HT-29 (cell line): Measurements from ENCODE around the gene LILRA1. TPM values are rescaled to one million over a fixed set of nuclear protein-coding genes. Genes with fewer than 3 reads are reported as not detected.
"Not testable (repeated sequence)": the region's sequence is repeated elsewhere in the genome, so short reads cannot be mapped to it uniquely, and the experiment has no call there.

Experiments
- DNase-seq: peaks from one replicate; pipeline ENCODE4 v3.0.0-alpha.2; 2015; ENCODE audit warnings: low spot score
- total RNA-seq: library from RNA; depleted of rRNA; stranded (reverse); fragments of >200 nt; shearing (Covaris generic); gene quantifications from 2 replicates; pipeline ENCODE4 v1.2.3, GENCODE V29; 2014; rRNA removed

LILRA1 gene
- not detected in 2 replicates for total RNA-seq

DNA sequence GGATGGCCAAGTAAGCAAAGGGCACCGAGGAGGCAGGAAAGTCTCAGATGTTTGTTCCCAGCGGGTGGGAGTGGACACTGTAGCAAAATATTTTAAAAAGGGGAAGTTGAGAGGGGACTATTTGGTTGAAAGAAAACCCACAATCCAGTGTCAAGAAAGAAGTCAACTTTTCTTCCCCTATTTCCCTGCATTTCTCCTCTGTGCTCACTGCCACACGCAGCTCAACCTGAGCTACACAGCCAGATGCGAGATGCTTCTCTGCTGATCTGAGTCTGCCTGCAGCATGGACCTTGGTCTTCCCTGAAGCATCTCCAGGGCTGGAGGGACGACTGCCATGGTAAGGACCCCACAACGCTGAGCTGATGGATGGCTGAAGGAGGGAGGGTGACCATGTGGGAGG is at the start of gene LILRA1:
TSS of gene LILRA1 (plus strand) at position 188 of the 400 bp plus-strand sequence. CDS start 613 bp downstream, outside the sequence.
- DNase-seq = not testable (repeated sequence)

DNA sequence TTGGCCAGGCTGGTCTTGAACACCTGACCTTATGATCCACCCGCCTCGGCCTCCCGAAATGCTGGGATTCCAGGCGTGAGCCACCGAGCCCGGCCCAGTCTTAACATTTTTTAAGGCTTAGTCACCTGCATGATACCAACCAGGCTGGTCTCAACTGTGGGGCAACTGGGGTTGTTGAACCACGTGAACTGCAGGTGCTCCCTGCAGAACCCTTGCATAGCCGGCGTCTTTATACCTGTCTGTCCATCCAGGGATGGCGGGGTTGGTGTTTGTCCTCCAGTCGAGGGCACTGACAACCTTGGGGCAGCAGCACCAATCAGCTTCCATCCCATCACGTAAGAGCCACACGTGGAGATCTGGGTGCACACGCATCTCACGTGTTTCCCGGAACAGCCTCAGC is 44.6 kb upstream of the LILRA1 start:
- no peak for DNase-seq

DNA sequence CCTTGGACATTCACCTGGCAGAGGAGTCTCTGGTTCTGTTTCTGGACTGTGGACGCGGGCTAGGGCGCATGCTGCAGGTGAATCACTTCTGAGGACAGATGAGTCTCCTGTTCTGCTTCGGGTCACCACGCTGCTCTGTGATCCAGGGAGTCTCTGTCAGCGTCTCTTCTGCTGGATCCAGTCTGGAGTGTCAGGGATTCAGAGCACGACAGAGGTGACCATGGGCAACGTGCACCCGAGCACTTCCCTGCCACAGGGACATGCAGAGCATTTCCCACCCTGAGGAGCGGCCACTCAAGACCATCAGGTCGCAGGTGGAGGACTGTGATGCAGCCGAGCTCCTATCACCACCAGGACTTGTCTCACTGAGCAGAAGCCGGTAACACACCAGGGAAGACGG is 44.2 kb upstream of the LILRA1 start:
- DNase-seq = no peak

DNA sequence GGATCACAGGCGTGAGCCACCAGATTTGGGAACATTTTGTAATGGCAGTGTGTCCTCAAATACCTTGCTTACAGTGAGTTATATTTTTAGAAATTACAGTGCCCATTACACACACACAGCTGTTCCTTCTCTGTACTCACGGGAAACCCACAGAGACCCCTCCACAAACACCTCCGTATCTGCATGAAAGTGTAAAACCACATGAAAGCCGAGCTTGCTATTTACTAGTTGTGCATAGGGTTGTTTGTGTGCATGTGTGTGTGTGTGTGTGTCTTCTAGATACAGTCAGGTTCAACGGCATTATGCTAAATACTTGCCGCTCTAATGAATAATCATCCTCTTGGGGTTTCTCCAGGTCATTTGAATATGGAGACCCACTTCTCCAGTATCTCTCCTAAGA is 42.1 kb upstream of the LILRA1 start:
- no peak for DNase-seq

DNA sequence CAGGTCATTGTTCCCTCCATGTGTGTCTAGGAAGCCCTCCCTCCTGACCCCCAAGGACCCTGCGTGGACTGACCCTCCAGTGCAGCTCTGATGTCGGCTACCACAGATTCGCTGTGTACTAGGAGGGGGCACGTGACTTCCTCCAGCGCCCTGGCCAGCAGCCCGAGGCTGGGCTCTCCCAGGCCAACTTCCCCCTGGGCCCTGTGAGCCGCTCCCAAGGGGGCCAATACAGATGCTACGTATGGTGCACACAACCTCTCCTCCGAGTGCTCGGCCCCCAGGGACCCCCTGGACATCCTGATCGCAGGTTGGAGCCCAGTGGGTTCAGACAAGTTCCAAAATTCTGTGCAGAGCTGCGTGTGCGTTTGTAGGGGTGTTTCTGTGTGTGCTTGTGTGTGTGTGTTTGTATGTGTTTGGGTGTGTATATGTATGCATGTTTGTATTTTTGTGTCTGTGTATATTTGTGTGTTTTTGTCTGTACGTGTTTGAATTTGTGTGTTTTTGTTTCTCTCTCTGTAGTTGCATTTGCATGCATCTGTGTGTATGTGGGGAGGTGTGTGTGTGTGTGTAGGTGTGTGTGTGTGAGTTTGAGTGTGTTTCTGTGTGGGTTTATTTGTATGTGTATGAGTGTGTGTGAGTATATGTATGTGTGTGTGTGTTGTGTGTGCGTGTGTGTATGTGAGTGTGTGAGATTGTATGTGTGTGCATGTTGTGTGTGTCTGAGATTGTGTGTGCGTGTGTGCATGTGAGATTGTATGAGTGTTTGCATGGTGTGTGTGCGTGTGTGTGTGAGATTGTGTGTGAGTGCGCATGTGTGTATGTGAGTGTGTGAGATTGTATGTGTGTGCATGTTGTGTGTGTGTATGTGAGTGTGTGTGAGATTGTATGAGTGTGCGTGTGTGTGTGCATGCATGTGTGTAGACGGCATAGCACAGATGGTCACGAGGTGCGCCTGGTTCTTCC is 41.2 kb upstream of the LILRA1 start:
- DNase-seq = no peak

DNA sequence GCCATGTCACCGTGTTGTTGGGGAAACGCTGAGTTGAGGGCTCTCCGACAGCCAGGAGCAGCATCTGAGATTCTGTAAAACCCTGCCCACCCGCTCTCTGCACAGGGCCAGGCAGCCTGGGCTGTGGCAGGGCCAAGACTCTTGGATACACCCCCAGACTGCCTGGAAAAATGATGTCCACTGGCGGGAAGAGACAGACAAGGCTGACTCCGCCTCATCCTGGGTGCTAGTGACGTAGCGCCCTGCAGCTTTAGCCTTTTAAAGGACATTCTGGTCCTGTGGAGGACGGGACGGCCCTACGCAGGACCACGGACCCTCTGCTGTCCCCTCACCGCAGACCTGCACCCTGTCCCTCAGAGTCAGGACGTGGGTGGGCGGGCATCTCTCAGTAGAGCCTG is 40.5 kb upstream of the LILRA1 start:
- DNase-seq = no peak

DNA sequence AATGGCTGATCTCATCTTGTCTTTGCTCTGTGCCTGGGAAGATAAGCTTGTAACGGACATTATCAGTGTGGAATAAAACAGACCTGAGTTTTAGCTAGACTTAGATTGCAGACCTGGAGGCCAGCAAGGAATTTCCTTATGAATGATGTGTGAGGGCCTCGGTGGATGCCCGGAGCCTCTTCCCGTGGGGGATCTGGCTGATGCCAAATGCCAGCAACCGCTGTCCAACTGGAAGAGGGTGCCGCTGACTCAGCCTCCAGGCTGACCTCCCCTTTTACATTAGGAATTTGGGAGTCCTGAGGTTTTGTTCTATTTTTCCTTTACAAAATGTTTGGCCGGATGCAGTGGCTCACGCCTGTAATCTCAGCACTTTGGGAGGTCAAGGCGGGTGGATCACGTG is 39.4 kb upstream of the LILRA1 start:
- DNase-seq = no peak

DNA sequence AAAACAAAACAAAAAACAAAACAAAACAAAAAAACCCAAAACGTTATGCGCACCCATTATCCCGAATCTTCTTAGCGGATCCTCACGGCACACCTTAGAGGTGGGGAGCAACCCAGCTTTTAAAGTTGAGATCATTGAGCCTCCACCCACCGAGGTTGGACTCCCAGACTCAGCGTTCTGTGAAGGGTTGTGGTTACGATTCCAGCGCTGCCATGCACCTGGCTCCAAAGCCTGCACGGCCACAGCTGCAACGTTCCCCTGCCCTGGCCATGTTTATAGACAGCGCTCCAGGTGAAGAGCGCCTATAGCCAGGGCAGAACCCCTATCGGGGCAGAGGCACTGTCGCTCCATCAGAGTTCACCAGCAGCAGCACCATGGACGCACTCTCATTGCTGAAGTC is 38.5 kb upstream of the LILRA1 start:
- DNase-seq = no peak

DNA sequence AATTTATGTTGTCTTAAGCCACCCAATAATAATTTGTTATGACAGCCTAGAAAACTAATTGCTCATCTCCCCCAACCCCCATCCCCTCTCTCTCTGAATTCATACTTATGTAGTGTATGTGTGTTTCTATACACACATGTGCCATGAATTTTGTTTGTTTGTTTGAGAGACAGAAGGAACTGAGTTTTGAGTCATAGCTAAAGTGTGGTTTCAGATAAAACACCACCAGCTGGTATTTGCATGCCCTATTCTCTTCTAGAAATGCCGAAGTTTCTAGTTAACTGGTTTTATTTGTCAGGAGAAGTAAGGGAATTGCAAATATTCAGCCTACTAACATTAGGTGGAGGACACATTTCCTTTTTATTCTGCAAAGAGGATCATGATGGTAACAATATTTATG is 37.2 kb upstream of the LILRA1 start:
- DNase-seq = no peak

DNA sequence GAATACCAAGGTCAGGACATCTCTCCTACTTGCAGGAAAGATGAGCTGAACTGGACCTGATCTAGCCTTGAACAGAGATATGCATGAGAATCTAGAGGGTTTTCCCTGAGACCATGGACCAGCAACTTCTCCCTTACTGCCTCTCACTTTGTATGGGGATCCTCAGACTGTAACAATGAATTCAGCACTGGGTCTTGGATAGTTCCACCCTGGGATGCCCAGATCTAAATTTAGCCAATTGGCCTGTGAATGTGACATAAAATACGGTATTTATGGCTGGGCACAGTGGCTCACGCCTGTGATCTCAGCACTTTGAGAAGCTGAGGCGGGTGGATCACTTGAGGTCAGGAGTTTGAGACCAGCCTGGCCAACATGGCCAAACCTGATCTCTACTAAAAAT is 35.1 kb upstream of the LILRA1 start:
- no peak for DNase-seq

DNA sequence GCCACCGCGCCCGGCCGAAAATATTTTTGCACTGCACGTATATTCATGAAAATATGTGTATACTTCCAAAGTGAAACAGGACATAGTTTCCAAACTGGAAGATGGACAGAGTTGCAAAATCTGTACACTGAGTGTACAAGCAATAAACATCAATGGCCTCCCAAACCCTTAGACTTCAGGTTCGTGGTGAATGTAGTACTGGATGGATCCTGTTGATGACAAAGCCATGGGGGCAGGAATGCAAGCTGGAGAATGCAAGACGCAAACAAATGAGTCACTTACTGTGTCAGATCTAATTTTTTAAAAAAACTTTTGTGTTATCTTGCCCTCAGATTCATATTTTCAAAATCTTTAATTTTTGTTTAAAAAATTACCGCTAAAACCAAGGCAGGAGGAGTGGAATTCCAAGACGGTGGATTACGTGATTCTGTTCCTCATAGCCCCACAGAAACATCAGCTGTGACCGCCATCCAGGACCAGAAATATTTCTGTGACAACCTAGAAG is 32.5 kb upstream of the LILRA1 start:
- no peak for DNase-seq

DNA sequence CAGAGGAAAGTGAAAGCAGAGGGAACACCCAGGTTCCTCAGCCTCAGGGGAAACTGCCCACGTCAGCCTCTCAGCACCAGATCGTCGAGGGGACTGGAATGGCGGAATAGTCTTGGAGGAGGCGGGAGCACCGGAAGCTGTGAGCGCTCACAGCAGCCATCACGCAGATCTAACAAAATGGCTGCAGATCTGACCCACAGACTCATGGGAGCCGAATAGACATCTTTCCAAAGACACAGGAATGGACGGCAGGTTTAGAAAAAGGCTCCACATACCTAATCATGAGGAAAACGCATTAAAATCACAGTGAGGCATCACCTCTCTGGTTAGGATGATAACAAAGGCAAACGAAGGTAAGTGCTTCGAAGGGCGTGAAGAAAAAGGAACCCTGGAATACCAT is 31.6 kb upstream of the LILRA1 start:
- no peak for DNase-seq

DNA sequence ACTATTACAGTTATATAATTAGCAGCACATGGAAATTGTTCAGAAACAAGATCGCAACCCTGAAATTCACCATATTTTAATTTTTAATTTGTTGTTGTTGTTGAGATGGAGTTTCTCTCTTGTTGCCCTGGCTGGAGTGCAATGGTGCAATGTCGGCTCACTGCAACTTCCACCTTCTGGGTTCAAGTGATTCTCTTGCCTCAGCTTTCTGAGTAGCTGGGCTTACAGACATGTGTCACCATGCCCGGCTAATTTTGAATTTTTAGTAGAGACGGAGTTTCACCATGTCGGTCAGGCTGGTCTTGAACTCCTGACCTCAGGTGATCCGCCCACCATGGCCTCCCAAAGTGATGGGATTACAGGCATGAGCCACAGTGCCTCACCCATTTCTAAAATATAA is 30.2 kb upstream of the LILRA1 start:
- not testable (repeated sequence) for DNase-seq

DNA sequence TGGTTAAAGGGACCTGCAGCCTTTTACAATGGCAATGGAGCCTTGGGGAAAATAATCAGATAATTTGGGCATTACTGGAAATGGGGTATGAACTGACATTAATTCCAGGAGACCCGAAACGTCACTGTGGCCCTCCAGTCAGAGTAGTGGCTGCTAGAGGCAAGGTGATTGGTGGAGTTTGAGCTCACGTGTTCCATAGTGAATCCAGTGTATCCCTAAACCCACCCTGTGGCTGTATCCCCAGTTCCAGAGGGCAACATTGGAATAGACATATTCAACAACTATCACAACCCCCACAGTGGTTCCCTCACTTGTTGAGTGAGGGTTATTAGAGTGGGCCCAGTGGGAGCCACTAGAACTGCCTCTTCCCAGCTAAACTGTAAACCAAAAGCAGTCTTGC is 23.1 kb upstream of the LILRA1 start:
- DNase-seq = no peak

DNA sequence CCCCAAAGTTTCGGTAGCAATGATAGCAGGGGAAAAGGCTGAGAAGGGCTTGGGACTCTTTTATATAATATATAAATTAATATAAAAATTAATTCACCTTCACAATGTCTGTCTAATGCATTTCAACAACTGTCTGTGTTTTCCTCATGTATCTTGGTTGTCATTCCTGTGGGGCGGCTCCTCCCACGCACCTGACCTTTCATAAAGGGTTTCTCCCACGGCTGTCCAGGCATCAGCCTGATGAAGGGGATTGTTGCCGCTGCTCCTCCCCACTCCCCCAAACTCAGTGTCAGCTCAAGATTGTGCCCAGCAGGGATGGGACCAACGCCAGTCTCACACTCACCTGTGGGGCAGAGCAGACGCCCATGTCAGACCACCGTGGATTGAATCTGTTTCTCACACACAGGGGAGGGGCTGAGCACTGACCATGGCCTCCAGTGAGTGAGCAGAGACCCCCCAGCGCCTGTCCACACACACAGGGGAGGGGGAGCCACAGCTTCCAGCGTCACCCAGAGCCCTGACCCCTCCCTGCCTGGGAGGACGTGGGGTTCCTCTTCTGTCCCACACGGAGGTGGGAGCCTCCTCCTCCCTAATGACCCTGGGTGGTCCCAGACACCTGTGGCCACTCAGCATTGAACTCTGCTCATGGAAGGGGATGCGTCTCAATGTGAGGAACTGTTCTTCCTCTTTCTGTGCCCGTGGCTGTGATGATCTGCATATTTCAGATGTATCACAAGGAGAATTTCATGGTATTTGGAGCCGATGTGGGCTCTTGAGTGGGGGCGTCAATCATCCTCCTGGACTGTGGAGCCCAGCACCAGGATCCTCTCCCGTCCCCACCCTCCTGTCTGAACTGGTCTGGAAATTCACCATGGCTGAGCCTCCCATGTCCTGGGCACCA is 21.5 kb upstream of the LILRA1 start:
- DNase-seq = not testable (repeated sequence)

DNA sequence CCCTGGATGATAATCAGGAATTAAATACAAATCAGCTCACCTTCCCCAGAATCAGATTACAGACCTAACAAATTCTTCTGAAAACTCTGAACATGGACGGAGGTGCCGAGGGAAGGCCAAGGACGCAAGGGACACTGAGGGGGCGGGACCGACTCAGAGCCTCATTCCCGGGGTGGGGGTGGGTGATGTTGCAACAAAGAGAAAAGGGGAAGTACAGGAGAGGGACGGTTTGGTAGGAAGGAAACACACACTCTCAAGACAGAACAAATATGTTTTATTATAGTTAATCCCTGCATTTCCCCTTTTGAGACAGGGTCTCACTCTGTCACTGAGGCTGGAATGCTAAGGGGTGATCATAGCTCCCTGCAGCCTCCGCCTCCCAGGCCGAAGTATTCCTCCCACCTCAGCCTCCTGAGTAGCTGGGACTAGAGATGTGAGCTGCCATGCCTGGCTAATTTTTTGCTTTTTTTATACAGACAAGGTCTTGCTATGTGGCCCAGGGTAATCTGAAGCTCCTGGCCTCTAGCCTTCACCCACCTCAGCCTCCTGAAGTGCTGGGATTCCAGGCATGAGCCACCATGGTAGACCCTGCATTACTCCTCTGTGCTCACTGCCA is 20.6 kb upstream of the LILRA1 start:
- DNase-seq = no peak

DNA sequence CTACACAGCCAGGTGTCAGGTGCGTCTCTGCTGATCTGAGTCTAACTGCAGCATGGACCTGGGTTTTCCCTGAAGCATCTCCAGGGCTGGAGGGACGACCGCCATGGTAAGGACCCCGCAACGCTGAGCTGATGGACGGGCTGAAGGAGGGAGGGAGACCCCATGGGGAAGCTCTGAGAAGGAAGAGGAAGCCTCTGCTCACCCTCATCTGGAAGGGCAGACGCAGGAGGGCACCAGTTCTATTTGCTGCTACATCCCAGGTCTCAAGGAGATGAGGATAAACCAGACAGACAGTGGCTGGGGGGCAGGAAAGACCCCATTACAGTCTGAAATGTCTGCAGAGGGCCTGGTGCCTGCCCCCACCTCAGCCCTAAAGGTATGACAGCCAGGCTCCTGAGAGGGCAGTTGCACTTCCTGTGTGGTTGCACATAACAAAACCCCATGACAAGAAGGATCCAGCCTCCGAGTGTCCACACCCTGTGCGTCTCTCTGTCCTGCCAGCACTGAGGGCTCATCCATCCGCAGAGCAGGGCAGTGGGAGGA is 20.0 kb upstream of the LILRA1 start, which contains the start of gene LILRA2:
TSS of gene LILRA2 (plus strand) at position 461 of the 543 bp plus-strand sequence. CDS start 89 bp downstream, outside the sequence.
- no peak for DNase-seq

DNA sequence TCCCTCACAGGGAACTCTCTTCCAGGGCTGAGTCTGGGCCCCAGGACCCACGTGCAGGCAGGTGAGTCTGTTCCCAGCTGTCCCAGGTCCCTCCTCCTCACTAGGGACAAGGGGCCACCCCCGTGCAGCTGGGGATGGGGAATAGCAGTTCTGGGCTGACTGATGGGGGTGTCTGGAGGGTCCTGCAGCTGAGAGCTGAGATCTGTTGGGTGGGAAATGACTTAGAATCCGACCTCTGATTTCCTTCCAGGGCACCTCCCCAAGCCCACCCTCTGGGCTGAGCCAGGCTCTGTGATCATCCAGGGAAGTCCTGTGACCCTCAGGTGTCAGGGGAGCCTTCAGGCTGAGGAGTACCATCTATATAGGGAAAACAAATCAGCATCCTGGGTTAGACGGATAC is 19.4 kb upstream of the LILRA1 start:
- DNase-seq = no peak

DNA sequence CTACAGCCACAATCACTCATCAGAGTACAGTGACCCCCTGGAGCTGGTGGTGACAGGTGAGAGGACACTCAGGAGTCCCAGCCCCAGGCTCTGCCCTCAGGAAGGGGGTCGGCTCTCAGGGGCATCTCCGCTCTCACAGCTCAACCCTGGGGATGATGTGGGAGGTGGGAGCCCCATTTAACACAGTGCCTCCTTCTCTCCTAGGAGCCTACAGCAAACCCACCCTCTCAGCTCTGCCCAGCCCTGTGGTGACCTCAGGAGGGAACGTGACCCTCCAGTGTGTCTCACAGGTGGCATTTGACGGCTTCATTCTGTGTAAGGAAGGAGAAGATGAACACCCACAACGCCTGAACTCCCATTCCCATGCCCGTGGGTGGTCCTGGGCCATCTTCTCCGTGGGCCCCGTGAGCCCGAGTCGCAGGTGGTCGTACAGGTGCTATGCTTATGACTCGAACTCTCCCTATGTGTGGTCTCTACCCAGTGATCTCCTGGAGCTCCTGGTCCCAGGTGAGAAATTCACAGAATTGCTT is 18.8 kb upstream of the LILRA1 start:
- no peak for DNase-seq

DNA sequence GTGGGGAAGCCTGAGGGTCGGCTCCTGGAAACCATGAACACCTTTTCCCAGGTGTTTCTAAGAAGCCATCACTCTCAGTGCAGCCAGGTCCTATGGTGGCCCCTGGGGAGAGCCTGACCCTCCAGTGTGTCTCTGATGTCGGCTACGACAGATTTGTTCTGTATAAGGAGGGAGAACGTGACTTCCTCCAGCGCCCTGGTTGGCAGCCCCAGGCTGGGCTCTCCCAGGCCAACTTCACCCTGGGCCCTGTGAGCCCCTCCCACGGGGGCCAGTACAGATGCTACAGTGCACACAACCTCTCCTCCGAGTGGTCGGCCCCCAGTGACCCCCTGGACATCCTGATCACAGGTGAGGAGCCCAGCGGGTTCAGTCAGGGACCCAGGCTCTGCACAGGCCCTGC is 18.2 kb upstream of the LILRA1 start:
- DNase-seq = not testable (repeated sequence)

DNA sequence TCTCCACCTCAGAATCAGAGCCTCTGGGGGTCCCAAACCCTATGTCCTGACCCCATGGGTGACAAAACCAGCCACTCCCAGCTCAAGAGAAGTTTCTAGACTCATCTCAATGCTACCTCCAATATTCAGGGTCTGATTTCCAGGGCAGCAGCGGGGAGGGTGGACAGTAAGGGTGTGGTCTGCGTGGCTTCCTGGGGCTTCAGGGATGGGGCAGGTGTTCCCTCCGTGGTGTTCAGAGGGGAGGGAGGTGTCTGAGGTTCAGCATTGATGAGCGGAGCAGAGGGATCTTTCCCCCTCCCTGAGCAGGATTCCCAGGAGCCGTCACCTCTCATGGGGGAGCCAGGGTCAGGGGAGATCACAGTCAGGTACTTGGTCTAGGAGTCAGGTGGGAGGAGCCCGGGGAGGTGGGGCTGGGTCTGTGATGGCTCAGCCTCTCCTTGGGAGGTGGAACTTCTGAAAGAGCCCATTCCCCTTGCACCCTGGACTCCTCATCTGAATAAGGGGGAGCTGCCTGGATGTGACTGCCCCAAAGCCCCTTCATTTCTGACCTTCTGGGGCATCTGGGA is 16.9 kb upstream of the LILRA1 start:
- no peak for DNase-seq
